Retinal pigment epithelial cell (primary cell): ENCODE measurements around the gene CBL.
"Not testable (repeated sequence)": the region's sequence is repeated elsewhere in the genome, so short reads cannot be mapped to it uniquely, and the experiment has no call there.

Source experiments
- DNase-seq: peaks from one replicate; pipeline ENCODE4 v3.0.0-alpha.2; 2010; ENCODE audit warnings: low read depth
- H3K4me3 ChIP-seq: 2 replicates; pipeline ENCODE4 v1.5.1; 2011; ENCODE audit warnings: mild to moderate bottlenecking, low read length, control low read depth, moderate library complexity
- CTCF ChIP-seq: conservative IDR thresholded peaks from 2 replicates; pipeline ENCODE4 v1.5.1; 2011; ENCODE audit warnings: low read depth, low read length, control low read depth, inconsistent platforms

Gene CBL

GRCh38 chr11:119178166-119178680 is 27.9 kb upstream of the CBL start:
- no peak for TF ChIP-seq CTCF
- no peak for DNase-seq
- no peak overlapping the region for H3K4me3 ChIP-seq

GRCh38 chr11:119179342-119179741 is 26.8 kb upstream of the CBL start:
- H3K4me3 ChIP-seq, result no peak overlapping the region
- DNase-seq, result no peak
- no peak for TF ChIP-seq CTCF

- TF ChIP-seq CTCF, result no peak
- no peak overlapping the region for H3K4me3 ChIP-seq
These were observed 26.2 kb upstream of the CBL start for GRCh38 chr11:119179983-119180382.

GRCh38 chr11:119180729-119181676 is 25.1 kb upstream of the CBL start:
- no peak for DNase-seq
- H3K4me3 ChIP-seq, result no peak overlapping the region
- TF ChIP-seq CTCF, result no peak

More at GRCh38 chr11:119179983-119180382, 26.2 kb upstream of the CBL start:
- no peak for DNase-seq

- H3K4me3 ChIP-seq, result no peak overlapping the region
- no peak for TF ChIP-seq CTCF
- DNase-seq, result no peak
These were observed 24.3 kb upstream of the CBL start for GRCh38 chr11:119181677-119182412.

- H3K4me3 ChIP-seq, DNase-seq: not testable (repeated sequence)
These were observed 21.7 kb upstream of the CBL start for GRCh38 chr11:119184399-119184798.

- no peak for DNase-seq
- no peak for TF ChIP-seq CTCF
- H3K4me3 ChIP-seq, result no peak overlapping the region
These were observed 20.0 kb upstream of the CBL start for GRCh38 chr11:119185981-119186634.
